ENCODE data around the gene FNDC3A.

DNA sequence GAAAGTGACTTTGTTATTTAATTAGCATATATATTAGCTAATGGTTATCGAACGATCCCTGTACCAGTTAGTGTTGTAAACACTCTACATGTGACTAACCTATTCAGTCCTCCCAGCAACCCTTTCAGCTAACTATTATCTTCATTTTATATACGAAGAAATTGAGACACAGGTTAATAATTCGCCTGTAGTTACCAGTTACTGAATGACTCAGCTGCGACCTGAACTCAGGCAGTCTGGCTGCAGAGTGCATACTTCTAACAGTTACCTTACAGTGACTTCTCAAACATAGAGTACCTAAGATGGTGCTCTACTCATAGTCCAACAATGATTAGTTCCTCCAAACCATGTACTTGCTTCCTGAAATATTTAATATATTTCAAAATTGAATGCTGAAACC, 117.7 kb downstream of the FNDC3A start:
- no peak for TF ChIP-seq CTCF (IDR thresholded peaks at IDR 0.05)
- TF ChIP-seq EP300 (IDR thresholded peaks at IDR 0.05; ENCODE audit: low read depth) = no peak
- TF ChIP-seq POLR2AphosphoS5 (IDR thresholded peaks at IDR 0.05) = no peak
- TF ChIP-seq POLR2A (IDR thresholded peaks at IDR 0.05) = no peak

Measured in transverse colon (tissue), 4 donors.